Peyer's patch (tissue), 4 donors: Measurements from ENCODE around the gene TLR1.

Experiments
- CTCF ChIP-seq, 6 experiments: fragments of 450-650 bp in 4 of 6; fragments of 200-600 bp in 2 of 6; sonication (generic) in 1 of 6; IDR thresholded peaks; one replicate each; pipeline ENCODE4 v1.5.1; 2017 to 2019; ENCODE audit warnings: antibody characterized with exemption in 6 of 6, mild to moderate bottlenecking in 3 of 6, moderate library complexity in 1 of 6
- POLR2A ChIP-seq, 2 donors: fragments of 450-650 bp; IDR thresholded peaks; one replicate each; pipeline ENCODE4 v1.5.1; 2017; ENCODE audit warnings: antibody characterized with exemption in 2 of 2, mild to moderate bottlenecking in 2 of 2, moderate library complexity in 2 of 2

DNA sequence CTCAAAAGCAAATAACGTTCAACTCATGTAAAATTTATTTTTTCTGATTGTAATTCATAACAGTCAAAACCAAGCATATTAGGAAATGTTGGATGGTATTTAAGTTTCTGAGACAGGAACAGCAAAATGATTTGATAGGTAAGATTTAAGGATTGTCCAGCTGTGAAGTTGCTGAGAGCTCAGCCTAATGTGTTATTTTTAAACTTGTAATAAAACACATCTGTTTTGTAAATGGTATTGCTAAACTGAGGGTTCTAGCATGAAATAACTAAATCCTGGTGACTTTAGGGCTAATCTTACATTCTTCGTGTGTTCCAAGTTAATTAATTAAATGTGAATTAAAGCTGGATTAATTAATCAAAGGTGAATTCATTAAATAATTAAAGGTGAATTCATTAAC lies 35.1 kb downstream of the TLR1 start:
- TF ChIP-seq CTCF (IDR thresholded peaks at IDR 0.05) (no peak), POLR2A (IDR thresholded peaks at IDR 0.05) (no peak)
